ENCODE results near the gene MTHFD2L.

DNA sequence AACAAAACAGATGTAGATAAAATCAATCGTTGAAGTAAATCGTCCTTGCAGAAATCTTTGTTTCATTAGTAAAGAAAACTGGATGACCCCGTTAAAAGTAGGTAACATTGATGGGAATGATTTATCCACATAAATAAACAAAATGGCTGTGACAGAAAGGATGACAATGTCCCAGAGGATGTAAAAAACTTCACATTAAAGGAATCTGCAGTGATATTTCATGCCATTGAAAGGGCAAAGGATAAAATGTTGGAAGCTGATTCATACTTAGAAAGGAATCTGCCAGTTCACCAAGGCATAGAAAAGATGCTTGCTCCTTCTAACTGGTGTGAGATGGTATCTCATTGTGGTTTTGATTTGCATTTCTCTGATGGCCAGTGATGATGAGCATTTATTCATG, 126.1 kb downstream of the MTHFD2L start:
- TF ChIP-seq, protein P1, sequence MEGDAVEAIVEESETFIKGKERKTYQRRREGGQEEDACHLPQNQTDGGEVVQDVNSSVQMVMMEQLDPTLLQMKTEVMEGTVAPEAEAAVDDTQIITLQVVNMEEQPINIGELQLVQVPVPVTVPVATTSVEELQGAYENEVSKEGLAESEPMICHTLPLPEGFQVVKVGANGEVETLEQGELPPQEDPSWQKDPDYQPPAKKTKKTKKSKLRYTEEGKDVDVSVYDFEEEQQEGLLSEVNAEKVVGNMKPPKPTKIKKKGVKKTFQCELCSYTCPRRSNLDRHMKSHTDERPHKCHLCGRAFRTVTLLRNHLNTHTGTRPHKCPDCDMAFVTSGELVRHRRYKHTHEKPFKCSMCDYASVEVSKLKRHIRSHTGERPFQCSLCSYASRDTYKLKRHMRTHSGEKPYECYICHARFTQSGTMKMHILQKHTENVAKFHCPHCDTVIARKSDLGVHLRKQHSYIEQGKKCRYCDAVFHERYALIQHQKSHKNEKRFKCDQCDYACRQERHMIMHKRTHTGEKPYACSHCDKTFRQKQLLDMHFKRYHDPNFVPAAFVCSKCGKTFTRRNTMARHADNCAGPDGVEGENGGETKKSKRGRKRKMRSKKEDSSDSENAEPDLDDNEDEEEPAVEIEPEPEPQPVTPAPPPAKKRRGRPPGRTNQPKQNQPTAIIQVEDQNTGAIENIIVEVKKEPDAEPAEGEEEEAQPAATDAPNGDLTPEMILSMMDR (conservative IDR thresholded peaks at IDR 0.05): no peak
- TF ChIP-seq EZH2 (IDR thresholded peaks at IDR 0.05; ENCODE audit: low read depth): no peak
